AG04449 (cell line): ENCODE measurements around the gene F8A2.
A peak's percentile ranks its signal among the peaks of the same experiment; 100 is the strongest.
"Not testable (repeated sequence)": the region's sequence is repeated elsewhere in the genome, so short reads cannot be mapped to it uniquely, and the experiment has no call there.

Experiments used
- CTCF ChIA-PET: fragments of 350-600 bp; formaldehyde crosslinking; extraction: SDS; loops from one replicate; lab custom pipeline; 2021; ENCODE audit warnings: antibody characterized with exemption; lab: Yijun Ruan, JAX
- POLR2A ChIA-PET: fragments of 400-600, 350-600 bp; formaldehyde crosslinking; extraction: SDS; loops from one replicate; lab custom pipeline; 2020; ENCODE audit warnings: antibody characterized with exemption, inconsistent platforms; lab: Yijun Ruan, JAX
- DNase-seq: peaks from one replicate; pipeline ENCODE4 v3.0.0-alpha.2; 2010; ENCODE audit warnings: low read depth, low spot score
- H3K4me3 ChIP-seq: 2 replicates; pipeline ENCODE4 v1.5.1; 2011; ENCODE audit warnings: low read depth, mild to moderate bottlenecking, control low read depth, low read length
- TF ChIP-seq, protein P1 (sequence below): IDR thresholded peaks from one replicate; pipeline ENCODE4 v1.5.1; 2011; ENCODE audit warnings: mild to moderate bottlenecking, moderate library complexity, low read length, control low read depth, inconsistent platforms; ENCODE audit not compliant: insufficient read depth; ENCODE audit errors: missing control alignments

The F8A2 gene

GRCh38 chrX:155381843-155382528 lies at the start of gene F8A2:
TSS of gene F8A2 (plus strand) at chrX:155382095. CDS start at chrX:155382115, 20 bp downstream.
- CTCF ChIA-PET, POLR2A ChIA-PET, H3K4me3 ChIP-seq, DNase-seq: not testable (repeated sequence)

DNA sequence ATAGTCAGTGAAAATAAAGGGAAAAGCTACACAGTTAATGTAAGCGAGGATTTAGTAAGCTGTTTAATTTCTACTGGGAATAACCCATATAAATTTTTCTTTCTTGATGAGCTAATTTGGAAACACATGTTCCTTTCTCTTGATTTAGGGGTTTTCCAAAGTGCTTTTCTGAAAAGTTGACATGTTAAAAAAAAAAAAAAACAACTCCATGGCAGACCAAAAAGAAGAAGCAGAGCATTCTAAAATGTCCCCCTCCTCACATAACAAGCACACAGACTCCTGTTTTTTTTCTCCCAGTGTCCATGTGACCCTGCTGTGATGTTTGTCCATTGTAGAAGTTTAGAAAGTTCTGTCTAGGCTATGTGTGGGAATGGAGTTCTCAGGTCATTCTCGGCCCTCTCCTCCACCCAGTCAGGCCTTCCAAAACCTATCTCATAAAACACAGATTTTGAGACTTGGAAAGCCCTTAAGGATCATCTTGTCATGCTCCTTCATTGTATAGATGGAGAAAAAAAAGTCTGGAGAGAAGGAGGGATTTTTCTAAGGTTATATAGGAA lies 48.3 kb upstream of the F8A2 start:
- H3K4me3 ChIP-seq, result no peak overlapping the region

DNA sequence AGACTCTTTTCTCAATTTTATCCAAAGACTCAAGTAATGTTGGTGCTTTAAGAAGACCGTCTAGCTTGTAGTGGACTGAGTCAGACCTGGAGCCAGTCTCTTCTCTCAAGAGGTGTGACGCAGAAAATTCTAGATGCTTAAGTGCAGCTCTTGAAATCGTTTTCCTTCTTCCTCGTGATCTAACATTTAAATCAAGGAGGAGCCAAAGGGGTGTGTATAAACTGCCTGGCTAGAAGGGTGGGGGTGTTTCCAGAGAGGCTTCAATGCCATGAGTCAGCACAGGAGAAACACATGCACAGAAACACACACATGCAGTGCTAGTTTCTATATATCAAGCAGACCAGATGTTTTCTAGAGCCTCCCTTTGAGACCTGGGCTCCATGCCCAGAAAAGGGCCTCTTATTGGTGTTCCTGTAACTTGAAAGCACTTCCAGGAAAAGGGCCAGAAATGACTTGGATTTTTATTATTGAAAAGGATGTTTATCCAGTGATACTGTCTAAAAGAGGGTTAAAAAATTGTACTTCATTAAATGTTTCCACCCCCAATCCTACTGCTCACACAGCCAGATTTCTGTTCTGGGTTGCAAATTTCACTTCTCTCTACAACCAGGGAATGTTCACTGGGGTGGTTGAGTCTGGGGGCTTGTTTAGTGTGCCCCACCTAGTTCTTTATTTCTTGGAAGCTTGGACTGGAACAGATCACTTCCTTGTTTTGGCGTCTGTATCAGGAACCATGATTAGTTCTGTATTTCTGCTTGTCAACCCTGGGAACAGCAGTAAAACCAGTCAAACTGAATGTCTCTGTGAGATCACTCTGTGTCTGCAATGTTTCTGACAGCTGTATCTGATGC lies 47.2 kb upstream of the F8A2 start, which contains the start of gene CLIC2:
TSS of gene CLIC2 (minus strand) at position 129 of the 851 bp plus-strand sequence. CDS start 187 bp downstream, outside the sequence.
- H3K4me3 ChIP-seq, result no peak within 1 kb of the TSS
- TF ChIP-seq, protein P1, sequence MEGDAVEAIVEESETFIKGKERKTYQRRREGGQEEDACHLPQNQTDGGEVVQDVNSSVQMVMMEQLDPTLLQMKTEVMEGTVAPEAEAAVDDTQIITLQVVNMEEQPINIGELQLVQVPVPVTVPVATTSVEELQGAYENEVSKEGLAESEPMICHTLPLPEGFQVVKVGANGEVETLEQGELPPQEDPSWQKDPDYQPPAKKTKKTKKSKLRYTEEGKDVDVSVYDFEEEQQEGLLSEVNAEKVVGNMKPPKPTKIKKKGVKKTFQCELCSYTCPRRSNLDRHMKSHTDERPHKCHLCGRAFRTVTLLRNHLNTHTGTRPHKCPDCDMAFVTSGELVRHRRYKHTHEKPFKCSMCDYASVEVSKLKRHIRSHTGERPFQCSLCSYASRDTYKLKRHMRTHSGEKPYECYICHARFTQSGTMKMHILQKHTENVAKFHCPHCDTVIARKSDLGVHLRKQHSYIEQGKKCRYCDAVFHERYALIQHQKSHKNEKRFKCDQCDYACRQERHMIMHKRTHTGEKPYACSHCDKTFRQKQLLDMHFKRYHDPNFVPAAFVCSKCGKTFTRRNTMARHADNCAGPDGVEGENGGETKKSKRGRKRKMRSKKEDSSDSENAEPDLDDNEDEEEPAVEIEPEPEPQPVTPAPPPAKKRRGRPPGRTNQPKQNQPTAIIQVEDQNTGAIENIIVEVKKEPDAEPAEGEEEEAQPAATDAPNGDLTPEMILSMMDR, result no peak
- DNase-seq, result peak; percentile 21
- ChIA-PET CTCF (no interaction called here), POLR2A (no interaction called here)

More for the DNA sequence above, 48.3 kb upstream of the F8A2 start:
- TF ChIP-seq, protein P1, result no peak
- CTCF ChIA-PET, result no interaction called here
- DNase-seq, result no peak
- POLR2A ChIA-PET, result no interaction called here

GRCh38 chrX:155335337-155335712 lies 46.6 kb upstream of the F8A2 start:
- DNase-seq, POLR2A ChIA-PET, H3K4me3 ChIP-seq, CTCF ChIA-PET: not testable (repeated sequence)

DNA sequence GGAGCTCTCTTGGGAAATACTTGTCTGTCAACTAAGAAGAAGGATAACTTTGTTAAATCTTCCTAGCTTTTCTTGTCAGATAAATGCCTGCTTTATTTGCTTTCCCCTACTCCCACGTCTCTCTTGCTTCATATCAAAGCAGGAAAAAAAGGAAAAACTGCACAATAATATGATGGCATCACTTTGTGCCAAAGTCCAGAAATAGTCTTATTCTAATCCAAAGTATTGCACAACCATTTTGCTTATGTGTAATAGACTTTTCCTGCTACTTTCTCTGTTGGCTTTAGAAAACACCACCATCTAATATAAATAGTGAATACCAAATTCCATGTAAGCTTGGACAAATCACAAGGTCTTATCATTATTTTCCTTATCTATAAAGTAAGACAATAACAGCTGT lies 36.2 kb upstream of the F8A2 start:
- POLR2A ChIA-PET, DNase-seq, H3K4me3 ChIP-seq, CTCF ChIA-PET: not testable (repeated sequence)

DNA sequence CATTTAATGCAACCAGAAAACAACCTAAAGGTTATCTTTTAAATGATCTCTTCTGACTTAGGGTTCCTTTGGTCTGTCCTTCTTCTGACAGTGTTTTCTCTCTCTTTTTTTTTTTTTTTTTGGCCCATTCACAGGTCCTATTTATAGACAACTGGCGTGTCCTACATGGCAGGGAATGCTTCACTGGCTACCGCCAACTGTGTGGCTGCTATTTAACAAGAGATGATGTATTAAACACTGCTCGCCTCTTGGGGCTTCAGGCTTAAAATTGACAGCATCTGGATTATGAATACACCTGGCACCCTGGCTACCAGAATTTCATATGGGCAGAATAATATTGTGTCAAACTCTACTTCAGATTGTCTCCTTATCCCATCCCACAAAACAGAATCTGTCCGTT lies 32.4 kb upstream of the F8A2 start:
- CTCF ChIA-PET, DNase-seq, H3K4me3 ChIP-seq, POLR2A ChIA-PET: not testable (repeated sequence)

- CTCF ChIA-PET, H3K4me3 ChIP-seq, POLR2A ChIA-PET, DNase-seq: not testable (repeated sequence)
Measured at GRCh38 chrX:155363712-155364111, 18.2 kb upstream of the F8A2 start.

DNA sequence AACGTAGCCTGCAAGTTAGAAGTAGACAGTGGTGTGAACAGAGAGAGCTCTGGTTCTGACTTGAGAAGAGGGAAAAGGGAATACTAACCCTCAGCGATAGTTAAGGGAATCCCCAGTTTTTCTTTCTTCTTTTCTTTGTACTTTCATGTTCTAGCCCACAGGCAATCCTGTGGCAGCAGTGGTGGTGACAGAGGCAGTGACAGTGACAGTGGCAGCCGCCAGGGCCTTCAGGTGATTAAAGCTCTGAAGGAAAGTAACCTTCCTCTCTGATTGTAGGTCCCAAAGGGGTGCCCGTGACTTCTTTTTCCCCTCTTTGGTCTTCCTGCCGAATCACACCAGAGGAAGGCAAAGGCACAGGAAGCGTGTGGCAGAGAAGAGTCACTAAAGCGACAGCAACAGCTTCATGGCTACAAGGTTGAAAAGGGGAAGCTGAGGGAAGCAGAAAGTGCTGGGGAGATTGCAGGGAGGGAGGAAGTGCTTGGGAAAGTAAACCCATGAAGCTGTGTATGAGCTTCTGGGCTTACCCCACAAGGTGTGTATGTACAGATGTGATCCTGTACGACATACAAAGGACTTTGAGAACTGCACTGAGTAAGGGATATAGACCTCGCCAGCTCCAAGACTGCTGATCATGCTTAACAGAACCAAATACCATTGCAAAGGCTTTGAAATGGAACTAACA lies 8.0 kb upstream of the F8A2 start:
- DNase-seq, POLR2A ChIA-PET, CTCF ChIA-PET, H3K4me3 ChIP-seq: not testable (repeated sequence)

DNA sequence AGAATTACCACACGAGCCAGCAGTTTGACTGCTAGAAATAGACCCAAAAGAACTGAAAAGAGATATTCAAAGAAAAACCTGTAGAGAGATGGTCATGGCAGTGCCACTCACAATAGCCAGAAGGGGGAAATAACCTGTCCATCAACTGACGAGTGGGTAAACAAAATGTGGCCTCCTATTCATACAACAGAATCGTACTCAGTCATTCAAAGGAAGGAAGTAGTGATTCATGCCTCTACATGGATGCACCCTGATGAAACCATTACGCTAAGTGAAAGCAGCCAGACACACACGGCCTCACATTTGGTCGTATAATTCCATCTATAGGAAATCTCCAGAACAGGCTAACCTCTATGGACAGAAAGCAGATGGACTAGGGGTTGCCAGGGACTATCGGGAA lies 2.1 kb upstream of the F8A2 start:
- DNase-seq, CTCF ChIA-PET, POLR2A ChIA-PET, H3K4me3 ChIP-seq: not testable (repeated sequence)

DNA sequence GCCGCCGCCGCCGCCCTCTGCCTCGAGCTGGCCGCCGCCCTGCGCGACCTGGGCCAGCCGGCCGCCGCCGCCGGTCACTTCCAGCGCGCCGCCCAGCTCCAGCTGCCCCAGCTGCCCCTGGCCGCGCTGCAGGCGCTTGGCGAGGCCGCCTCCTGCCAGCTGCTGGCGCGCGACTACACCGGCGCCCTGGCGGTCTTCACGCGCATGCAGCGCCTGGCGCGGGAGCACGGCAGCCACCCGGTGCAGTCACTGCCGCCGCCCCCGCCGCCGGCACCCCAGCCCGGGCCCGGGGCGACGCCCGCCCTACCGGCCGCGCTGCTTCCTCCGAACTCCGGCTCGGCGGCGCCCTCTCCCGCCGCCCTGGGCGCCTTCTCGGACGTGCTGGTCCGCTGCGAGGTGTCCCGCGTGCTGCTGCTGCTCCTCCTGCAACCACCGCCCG lies 653 bp downstream of the F8A2 start:
- CTCF ChIA-PET, H3K4me3 ChIP-seq, DNase-seq, POLR2A ChIA-PET: not testable (repeated sequence)
